SW480 (cell line): ENCODE measurements around the gene ANKRD33B.
"Not testable (repeated sequence)": the region's sequence is repeated elsewhere in the genome, so short reads cannot be mapped to it uniquely, and the experiment has no call there.

Experiments
- DNase-seq: peaks from one replicate; pipeline ENCODE4 v3.0.0-alpha.2; 2016; ENCODE audit warnings: low spot score

Gene ANKRD33B

DNA sequence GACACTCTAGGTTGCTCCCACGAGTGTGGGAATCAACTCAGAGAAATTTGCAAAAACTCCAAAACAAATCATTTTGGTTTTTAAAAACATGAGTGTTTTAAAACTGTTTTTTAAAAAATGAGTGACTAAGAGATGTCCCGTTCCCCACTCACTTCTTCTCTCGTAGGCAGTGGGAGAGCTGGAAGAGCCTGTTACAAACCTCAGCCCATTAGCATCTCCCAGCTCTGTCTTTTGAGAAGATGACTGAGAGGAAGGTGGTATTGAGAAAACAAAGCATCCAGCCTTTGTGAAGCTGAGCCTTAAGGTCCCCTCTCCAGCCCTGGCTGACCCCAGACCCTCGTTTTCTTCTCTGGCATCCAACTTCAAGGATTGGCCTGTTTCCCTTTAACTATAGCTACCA is 4.7 kb upstream of the ANKRD33B start:
- no peak for DNase-seq

DNA sequence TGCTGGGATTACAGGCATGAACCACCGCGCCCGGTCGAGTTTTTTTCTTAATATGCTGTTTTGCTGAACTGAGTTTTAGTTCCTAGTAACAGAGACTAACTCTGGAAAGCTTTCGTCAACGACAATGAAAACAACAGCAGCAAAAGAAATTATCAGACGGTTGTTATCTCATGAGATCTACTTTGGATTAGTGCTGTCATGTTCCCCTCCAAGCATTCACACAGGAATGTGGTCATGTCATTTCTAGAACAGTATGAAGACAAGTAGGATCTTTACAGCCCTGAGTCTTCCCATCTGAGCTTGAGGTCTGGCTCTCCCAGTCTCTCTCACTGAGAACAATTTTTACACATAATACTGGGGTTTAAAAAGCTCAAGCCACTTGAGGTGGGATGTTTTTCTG is 4.0 kb upstream of the ANKRD33B start:
- DNase-seq = no peak

DNA sequence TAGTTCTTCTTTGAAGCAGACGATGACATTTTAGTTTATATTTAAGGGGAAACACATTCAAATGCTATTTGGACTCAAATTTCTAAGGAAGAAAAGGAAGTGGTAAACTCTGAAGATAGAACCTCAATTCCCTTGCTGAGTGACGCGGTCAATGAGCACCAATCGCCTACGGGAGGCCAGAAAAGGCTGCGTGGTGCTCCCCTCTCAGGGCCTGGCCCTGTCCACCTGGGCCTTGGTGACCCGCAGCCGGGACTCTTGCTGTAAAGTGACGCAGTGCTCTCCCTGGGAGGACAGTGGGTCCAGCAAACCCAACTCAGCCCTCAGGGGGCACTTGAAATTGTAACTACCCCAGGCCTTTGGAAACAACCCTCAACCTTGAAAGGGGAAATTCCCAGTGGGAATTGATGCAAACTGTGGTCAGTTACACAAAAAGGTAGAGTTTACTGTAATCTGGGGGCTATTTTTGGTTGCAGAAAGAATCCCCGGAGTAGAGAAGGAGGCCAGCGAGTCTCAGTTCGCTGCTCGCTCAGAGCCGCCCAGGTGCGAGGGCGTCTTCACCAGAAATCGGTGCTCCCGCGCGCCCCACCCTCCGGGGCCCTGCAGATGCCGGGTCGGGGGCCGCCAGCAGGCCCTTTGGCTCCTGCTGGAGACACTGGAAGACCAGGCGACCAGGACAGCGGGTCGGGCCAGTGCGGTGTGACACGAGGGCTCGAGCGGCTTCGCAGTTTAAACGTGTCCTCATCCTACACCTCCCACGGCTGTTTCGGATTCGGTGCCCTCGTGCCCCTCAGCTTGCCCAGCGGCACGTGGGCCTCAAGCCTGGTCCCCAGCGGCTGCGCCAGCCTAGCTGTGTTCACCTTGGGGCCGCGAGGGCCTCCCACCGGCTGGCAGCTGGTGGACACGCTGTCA is 1.4 kb upstream of the ANKRD33B start:
- DNase-seq = no peak

DNA sequence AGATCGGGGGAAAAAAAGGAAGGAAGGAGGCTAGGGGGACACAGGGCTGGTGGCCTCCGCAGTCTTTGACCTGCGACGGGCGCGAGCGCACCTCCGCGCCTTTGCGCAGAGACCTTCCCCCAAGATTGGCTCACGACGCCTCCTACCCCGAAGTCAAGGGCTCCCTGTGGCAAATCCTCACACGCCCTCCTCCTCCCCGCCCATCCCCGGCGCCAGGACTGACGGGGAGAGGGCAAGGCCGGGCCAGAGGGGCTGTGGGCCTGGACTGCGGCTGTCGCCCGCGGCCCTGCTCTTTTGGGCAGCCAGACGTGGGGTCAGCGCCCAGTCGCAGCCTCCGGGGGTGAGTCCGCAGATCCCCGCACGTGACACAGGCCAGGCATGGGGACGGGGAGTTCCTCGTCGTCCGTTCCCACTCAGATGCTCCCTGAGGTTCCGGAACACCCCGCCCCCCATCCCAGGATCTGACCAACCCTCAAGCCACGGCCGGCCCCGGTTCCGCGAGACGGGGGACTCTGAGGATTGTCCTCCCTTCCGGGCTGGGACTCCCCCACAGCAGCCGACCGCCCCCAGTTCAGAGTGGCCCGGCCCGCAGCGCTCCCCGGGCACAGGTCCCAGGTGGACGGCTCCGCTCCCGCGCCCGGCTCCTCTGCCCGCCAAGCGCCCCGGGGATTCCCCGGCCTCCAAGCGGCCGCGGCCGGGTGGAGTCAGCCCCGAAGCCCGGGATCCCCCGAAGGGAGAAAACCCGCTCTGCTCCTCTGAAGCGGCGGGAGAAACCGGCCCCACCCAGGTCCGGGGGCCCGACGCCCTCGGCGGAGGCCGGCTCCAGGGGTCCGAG is 543 bp upstream of the ANKRD33B start:
- peak; percentile 36 for DNase-seq

DNA sequence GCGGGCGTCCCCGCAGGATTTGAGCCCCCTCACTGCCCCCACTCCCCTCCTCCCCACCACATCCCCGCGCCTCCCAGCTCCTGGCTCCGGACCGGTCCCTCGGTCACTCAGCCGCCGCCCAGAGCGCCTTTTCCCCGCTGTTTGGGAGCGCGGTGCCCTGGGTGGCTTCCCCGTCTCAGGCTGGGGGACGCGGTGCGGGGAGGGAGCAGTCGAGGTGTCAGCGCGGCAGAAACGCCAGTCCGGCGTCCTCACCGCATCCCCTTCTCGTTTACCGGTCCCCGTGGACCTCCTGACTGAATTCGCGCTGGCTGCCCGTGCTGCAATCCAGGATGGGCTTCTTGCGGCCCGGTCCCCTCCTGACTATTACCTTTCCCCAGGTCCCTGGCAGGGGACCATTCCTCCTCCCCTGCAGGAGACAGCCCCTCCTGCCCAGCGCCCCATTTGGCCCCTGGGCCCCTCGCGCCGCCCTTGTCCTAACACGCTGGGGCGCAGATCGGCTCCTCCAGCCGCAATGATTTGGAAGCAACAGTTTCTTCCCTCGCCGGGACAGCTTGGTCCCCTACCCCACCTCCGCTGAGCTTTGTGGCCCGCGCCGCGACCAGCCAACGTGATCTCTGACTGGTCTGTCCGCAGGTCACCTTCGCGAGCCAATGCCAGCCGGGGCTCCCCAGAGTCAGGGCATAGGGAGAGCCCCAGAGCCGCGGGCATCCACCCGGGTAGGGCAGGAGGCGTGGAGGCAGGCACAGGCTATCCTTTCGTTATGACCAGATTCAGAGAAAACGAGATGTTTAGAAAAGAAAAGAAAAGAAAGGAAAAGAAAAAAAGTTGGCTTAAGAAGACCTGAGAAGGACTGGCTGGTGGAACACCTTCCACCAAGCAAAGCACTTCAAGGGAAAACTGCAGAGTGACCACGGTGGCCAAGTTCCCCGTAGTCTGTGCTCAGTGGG is 1.2 kb downstream of the ANKRD33B start:
- DNase-seq = no peak

DNA sequence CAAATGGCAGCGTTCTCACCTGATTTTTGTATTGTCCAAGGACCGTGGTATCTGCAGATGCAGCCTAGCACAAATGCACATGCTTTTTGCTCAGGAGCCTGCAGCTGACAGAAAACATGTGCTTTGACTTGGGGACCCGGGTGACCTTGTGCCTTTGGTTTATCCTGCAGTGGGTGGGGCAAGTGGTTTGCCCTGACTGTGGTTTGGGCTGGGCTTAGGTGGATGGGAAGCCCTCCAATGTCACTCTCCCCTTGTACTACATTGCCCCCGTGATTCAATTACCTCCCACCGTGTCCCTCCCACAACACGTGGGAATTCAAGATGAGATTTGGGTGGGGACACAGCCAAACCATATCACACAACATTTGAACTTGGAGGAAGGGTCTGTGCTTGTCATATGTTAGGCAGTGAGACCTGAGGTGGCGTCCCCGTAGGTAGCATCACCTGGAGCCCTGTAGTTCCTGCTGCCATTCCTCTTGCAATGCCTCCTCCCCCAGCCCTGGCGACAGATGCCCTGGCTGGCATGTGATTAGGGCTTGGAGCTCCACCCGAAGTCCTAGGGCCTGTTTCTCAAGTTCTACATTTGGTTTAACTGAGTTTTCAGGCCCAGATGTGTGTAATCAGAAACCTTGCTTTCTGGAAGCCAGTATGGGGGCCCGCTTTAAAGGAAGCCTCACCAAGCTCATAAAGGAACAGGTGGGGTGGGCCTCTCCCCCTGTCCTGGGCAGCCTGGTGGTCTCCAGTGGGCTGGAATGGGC is 2.1 kb downstream of the ANKRD33B start:
- DNase-seq = no peak

DNA sequence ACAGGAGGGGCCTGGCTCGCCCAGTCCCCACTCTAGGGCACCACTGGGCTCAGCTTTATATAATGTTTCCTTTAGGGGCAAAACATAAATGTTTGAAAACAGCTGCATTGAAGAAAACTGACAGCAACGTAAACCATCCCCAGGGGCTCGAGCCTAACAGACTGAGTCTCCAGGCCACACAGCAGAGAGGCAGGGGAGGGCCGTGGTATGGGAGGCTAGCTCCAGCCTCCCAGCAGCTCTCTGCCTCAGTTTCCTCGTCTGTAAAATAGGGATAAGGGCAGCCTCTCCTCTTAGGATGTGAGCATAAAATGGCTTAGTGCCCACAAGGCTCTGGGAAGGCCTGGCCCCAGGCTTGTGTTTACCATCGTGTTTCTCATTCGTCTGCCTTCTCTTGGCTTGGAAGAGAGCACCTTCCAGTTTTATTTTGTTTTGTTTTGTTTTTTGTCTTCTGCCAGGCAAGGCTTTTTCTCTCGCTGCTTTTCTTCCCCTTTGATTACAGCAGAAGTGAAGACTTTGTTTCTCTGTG is 2.7 kb downstream of the ANKRD33B start:
- no peak for DNase-seq

DNA sequence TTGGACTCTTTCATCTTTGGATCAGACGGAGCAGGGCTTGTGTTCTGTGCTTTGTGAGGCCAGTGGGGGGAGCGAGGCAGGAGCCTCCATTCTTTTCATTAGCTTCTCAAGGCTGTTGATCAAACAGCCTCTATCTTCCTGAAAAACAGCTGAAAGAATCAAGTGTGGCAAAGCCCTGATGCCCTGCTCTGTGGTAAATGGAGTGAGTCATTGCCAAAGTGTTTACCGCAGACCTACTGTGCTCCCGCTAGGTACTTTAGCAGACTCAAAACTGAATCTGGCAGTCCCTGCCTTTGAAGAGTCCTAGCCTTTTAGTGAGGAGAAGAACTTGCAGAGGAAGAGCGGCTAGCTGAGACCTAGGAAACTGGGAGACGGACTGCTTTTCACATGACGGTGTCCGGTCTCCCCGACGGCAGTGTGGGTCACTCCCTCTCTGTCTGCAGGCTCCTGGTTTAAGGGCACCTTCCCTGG is 3.3 kb downstream of the ANKRD33B start:
- no peak for DNase-seq

DNA sequence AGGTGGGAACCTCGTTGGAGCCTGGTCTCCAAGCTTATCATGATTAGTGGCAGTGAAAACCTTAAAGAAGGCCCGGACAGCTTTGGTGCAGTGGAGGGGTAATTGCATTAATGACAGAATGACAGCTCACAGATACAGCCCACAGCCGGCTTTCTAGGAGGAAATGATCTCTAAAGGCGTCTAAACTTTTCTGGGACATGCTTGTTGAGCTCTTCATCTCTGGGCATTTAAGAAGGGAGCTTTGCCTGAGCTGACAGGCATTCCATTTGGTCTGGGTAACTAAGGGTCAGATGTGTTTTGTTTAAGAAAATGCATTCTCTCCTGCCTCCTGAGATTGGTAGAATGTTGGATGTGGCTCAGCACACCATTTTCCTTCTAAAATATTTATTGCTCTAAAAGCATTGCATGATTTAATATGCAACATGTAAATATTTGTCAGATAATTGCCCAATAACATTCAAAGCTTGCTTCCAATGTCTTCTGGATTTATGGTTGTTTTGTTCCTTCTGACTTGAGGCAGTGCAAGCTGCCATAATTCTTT is 4.0 kb downstream of the ANKRD33B start:
- no peak for DNase-seq

DNA sequence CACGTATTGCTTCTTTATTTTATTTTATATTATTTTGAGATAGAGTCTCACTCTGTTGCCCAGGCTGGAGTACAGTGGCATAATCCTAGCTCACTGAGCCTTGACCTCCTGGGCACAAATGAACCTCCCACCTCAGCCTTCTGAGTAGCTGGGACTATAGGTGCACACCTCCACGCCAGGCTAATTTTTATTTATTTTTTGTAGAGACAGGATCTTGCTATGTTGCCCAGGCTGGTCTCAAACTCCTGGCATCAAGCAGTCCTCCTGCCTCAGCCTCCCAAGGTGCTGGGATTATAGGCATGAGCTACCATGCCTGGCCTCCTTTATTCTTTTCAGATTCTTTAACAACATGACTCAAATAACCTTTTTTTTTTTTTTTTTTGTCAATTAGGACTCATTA is 6.7 kb downstream of the ANKRD33B start:
- not testable (repeated sequence) for DNase-seq

DNA sequence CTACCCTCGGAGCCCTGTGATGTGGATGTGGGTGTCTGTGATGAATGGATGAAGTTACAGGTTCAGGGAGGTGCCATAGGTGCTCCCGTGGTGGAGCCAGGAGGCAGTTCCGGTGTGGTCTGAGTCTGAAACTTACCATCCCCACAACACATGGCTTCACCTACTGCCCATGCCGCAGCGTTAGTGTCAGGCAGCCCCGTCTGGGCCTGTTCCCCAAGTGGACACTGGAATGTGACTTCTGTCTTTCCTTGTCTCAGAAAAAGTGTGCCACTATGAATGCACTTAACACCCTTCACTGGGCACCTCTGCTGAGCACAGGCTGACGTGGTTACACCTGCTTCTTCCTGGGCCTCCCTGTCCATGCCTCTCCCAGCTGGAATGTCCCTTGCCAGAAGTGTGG is 8.6 kb downstream of the ANKRD33B start:
- DNase-seq = no peak

DNA sequence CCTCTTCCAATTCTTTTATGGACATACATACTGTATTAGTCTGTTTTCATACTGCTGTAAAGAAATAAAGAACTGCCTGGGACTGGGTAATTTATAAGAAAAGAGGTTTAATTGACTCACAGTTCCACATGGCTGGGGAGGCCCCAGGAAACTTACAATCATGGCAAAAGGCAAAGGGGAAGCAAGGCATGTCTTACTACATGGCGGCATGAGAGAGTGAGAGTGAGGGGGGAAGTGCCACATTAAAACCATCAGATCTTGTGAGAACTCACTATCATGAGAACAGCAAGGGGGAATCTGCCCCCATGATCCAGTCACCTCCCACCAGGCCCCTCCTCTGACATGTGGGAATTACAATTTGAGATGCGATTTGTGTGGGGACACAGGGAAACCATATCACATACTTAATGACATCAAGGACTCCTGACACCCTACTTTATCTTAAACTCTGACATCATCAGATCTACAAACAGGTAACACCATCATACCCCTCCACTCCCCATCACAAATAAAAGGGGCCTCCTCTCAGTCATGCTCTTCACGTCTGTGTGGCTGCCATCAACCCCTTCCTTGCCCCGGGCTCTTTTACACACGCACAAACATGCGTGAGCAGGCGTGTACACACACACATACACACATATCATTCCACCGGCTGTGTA is 9.7 kb downstream of the ANKRD33B start:
- DNase-seq = no peak

DNA sequence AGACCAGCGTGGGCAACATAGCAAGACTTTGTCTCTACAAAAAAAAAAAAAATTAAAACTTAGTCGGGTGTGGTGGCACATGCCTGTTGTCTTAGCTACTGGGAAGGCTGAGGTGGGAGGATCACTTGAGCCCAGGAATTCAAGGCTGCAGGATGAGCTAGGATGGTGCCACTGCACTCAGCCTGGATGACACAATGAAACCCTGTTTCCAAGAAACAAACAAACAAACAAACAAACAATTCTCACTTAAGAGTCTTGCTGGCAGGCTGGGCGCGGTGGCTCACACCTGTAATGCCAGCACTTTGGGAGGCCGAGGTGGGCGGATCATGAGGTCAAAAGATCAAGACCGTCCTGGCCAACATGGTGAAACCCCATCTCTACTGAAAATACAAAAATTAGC is 11.0 kb downstream of the ANKRD33B start:
- DNase-seq = not testable (repeated sequence)

DNA sequence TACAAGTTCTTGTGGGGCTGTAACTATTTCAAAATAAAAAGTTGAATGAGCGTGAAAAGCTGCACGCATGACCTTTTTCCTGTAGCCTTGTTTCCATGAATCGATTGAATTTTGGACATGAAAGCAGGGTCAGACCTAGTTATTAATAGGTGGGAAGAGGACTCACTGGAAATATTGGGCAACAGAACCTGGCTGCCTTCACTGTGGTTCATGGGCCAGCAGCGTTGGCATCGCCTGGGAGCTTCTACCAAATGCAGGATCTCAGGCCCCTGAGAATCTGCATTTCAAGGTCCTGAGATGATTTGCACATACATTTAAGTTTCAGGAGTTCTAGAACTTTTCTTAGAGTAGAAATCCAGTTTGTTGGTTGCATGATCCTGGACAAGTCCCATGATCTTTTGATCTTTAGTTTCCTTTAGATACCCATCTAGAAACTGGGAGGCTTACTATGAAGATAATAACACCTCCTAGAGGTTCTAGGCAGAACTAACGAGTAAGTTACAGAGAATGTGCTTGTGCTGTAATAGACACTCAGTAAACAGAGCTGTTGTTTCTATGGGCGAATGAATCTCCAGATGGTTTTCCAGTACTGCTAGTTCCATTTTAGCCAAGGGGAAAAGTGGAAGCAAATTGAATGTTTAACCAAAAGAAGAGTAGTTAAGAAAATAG is 12.4 kb downstream of the ANKRD33B start:
- DNase-seq = no peak

DNA sequence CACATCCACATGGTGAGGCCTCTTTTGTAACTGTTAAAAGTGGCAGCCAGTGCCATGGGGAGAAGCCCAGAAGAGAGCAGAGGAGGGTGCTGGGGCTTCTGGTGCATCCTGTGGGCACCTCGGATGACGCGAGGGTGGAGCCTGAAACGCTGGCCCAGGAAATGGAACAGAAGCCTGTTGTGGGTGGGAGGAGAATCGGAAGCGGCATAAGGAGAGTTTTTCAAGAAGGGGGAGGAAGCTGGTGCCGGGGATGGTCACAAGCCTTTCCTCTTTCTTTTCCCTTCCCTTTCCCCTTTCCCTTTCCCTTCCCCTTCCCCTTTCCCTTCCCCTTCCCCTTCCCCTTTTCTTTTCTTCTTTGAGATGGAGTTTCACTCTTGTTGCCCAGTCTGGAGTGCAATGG is 12.9 kb downstream of the ANKRD33B start:
- DNase-seq = no peak

DNA sequence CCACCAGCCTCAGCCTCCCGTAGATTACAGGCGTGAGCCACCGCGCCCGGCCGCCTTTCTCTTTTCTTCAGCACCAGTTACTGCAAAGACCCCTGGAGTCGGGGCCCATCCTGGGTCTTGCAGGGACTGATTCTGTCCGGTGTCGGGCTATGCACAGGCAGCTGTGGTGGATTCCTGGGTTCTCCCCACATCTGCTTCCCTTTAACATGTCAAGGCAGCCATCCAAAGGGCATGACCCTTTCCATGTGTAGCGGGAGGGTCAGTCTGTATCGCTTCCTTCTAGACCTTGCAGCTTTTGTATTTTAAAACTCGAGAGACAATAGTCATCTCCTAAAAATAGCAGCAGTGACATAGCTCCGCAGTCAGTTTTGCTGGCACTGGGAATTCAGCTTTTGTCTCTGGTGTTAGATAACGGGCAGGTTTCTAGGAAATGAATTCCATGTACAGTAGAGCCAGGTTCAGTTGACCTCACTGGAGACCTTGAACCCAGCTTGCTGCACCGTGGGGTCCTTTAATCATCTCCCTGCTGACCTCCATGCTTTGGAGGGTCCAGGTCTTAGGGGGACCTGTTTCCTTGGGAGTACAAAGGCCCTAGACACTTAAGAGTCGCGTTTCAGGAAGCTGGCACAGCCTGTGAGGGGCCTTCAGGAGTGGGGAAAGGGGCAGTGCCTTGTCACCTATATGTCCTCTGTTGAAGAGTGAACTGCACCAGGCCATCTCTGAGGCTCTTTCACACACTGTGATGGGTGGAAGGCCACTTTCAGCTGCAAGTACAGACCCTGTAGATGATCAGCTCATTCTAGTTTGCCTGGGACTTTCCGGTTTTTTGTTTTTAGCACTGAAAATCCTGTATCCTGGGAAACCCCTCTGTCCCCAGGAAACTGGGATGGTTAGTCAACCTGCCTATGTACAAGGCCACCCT is 13.8 kb downstream of the ANKRD33B start:
- no peak for DNase-seq

DNA sequence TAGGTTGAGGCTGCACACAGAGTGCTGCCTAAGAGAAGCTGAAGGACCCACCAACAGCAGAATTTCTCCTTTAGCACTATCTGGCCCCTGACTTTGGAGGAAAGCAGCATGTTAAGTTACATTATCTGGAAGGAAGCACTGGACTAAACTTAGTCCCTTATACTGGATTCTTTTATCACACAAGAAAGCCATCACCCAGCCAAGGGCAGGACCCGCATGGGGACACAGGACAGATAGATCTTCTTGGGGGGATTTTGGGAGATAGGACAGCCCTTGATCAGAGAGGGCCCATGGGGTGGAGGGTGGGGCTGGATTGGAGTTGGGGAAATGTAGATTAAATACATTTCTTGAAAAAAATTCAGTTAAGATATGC is 14.4 kb downstream of the ANKRD33B start:
- no peak for DNase-seq

DNA sequence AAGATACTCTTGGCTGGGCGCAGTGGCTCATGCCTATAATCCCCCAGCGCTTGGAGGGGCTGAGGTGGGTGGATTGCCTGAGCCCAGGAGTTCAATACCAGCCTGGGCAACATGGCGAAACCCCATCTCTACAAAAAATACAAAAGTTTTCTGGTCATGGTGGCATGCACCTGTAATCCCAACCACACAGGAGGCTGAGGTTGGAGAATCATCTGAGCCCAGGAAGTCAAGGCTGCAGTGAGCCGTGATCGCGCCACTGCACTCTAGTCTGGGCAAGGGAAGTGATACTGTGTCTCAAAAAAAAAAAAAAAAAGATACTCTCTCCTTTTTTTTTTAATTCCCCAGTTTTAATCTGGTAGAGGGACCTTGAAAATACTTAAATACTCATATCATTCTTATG is 15.0 kb downstream of the ANKRD33B start:
- no peak for DNase-seq
